Measurements from ENCODE around the gene TMED1. TPM values are rescaled to one million over a fixed set of nuclear protein-coding genes. Genes with fewer than 3 reads are reported as not detected.

TMED1 gene
- total RNA-seq, 1 experiment from 2014 or later, result 26.3 TPM

- TF ChIP-seq REST (IDR thresholded peaks at IDR 0.05; ENCODE audit: low read depth) (no peak), ZFX (IDR thresholded peaks at IDR 0.05) (no peak), RAD21 (IDR thresholded peaks at IDR 0.05; ENCODE audit: low read depth) (no peak)
These were observed 6.8 kb upstream of the TMED1 start (continued) for GRCh38 chr19:10842788-10843187.

GRCh38 chr19:10839114-10840050, 3.4 kb upstream of the TMED1 start:
- Histone ChIP-seq H3K4me1 (ENCODE audit: control insufficient read depth in 1 of 2, insufficient read depth in 2 of 2, low read length in 2 of 2) (peaks cover 10 to 22% of the 10 kb centered on the region in 2 experiments; a peak in 3 of 4 replicates), H3K79me2 (ENCODE audit: insufficient read depth, low read length) (no peaks in the 10 kb centered on the region), H3K4me3 (replicated peaks in 1 of 2; ENCODE audit: low read depth in 1 of 2, low read length in 2 of 2) (no peak overlapping the region), H3K9ac (ENCODE audit: low read length) (no peak overlapping the region), H3K9me2 (ENCODE audit: insufficient read depth) (no peaks in the 10 kb centered on the region), H4K20me1 (ENCODE audit: insufficient read depth) (no peaks in the 10 kb centered on the region), H3K36me3 (ENCODE audit: control insufficient read depth in 1 of 2, insufficient read depth in 2 of 2, low read length in 2 of 2) (no peaks in the 10 kb centered on the region), H3K4me2 (ENCODE audit: low read length) (no peak overlapping the region), H3K9me3 (ENCODE audit: control insufficient read depth in 1 of 2, insufficient read depth in 1 of 2, low read depth in 1 of 2, low read length in 2 of 2) (no peaks in the 10 kb centered on the region; a peak in 1 of 4 replicates), H2AFZ (ENCODE audit: low read depth, low read length, poor library complexity, severe bottlenecking) (no peak overlapping the region), H3K27ac (ENCODE audit: low read depth, low read length) (no peak overlapping the region), H3K27me3 (ENCODE audit: insufficient read depth, low read length) (no peaks in the 10 kb centered on the region)
- ChIA-PET CTCF (interaction anchor here (0.7 to 1.4 kb wide), 3 partner anchors 19 to 448 kb away, joined by 3 to 5 read pairs (median 4); no protein-coding TSS in a partner anchor), POLR2A (no interaction called here), RAD21 (ENCODE audit: low non-redundant PET in 1 of 2, low total read pairs in 2 of 2, uncharacterized antibody in 2 of 2, unreplicated experiment in 2 of 2) (no interaction called here)
- ATAC-seq (no peak), DNase-seq (ENCODE audit: low read depth, low spot score) (no peak)
- BruUV-seq (replicated peaks), result no TSS peak
- intact Hi-C loops (cut with micrococcal nuclease), result no loop called here
- TF ChIP-seq CTCF (IDR thresholded peaks at IDR 0.05 in 2 of 3, conservative IDR thresholded peaks at IDR 0.05 in 1 of 3; ENCODE audit: borderline replicate concordance in 1 of 3, insufficient read depth in 1 of 3, low read depth in 2 of 3, low read length in 2 of 3), result no peak
